ENCODE measurements around the gene C11orf42.

C11orf42 gene

GRCh38 chr11:6205366-6205765 lies at the start of gene C11orf42:
TSS of gene C11orf42 (plus strand) at chr11:6205557. CDS start at chr11:6205616, 59 bp downstream.
- no peak for DNase-seq

- DNase-seq, result no peak
These were observed 48.6 kb upstream of the C11orf42 start for GRCh38 chr11:6156628-6157359.

GRCh38 chr11:6170226-6170625 lies 35.1 kb upstream of the C11orf42 start, which contains the start of gene OR52B2:
TSS of gene OR52B2 (minus strand) at chr11:6170326. CDS start at chr11:6170326, 0 bp downstream.
- DNase-seq, result no peak

GRCh38 chr11:6175440-6175839 lies 29.9 kb upstream of the C11orf42 start:
- no peak for DNase-seq

GRCh38 chr11:6191742-6192141 lies 13.6 kb upstream of the C11orf42 start:
- no peak for DNase-seq

- DNase-seq, result peak; percentile 31
These were observed 11.2 kb upstream of the C11orf42 start for GRCh38 chr11:6194065-6194581.

GRCh38 chr11:6196396-6196795 lies 9.0 kb upstream of the C11orf42 start:
- DNase-seq, result no peak

- DNase-seq, result no peak
These were observed 7.7 kb upstream of the C11orf42 start for GRCh38 chr11:6197466-6198200.

GRCh38 chr11:6199174-6199810 lies 6.1 kb upstream of the C11orf42 start, which contains the start of gene OR52W1:
TSS of gene OR52W1 (plus strand) at chr11:6199224. CDS start at chr11:6199224, 0 bp downstream.
- no peak for DNase-seq

GRCh38 chr11:6200975-6201374 lies 4.4 kb upstream of the C11orf42 start:
- peak; percentile 4 for DNase-seq

- DNase-seq, result no peak
These were observed 3.9 kb upstream of the C11orf42 start for GRCh38 chr11:6201481-6201880.

GRCh38 chr11:6202041-6202440 lies 3.3 kb upstream of the C11orf42 start:
- DNase-seq, result no peak

GRCh38 chr11:6203327-6203726 lies 2.0 kb upstream of the C11orf42 start:
- DNase-seq, result no peak

GRCh38 chr11:6204706-6205105 lies 651 bp upstream of the C11orf42 start:
- no peak for DNase-seq

GRCh38 chr11:6206456-6207180 lies 1.3 kb downstream of the C11orf42 start:
- DNase-seq, result no peak

- no peak for DNase-seq
These were observed 4.4 kb downstream of the C11orf42 start for GRCh38 chr11:6209801-6210200.

- no peak for DNase-seq
These were observed 5.1 kb downstream of the C11orf42 start for GRCh38 chr11:6210274-6210955.

- DNase-seq, result no peak
These were observed 9.2 kb downstream of the C11orf42 start for GRCh38 chr11:6214530-6214929.

- no peak for DNase-seq
These were observed 11.1 kb downstream of the C11orf42 start for GRCh38 chr11:6216501-6216900.

GRCh38 chr11:6217722-6218121 lies 12.4 kb downstream of the C11orf42 start:
- no peak for DNase-seq

GRCh38 chr11:6219359-6219758 lies 14.0 kb downstream of the C11orf42 start:
- no peak for DNase-seq

GRCh38 chr11:6223854-6224253 lies 18.5 kb downstream of the C11orf42 start:
- DNase-seq, result no peak

Measured in NCI-H82 (cell line).